ENCODE data around the gene GPR107.

Gene GPR107

GRCh38 chr9:130185017-130185416 is 131.3 kb downstream of the GPR107 start:
- no peak for DNase-seq (ENCODE audit: low read depth)

GRCh38 chr9:130185490-130186031 is 131.9 kb downstream of the GPR107 start:
- no peak for DNase-seq (ENCODE audit: low read depth)

GRCh38 chr9:130186051-130186450 is 132.3 kb downstream of the GPR107 start:
- DNase-seq (ENCODE audit: low read depth): no peak

- DNase-seq (ENCODE audit: low read depth): no peak
These were observed 133.3 kb downstream of the GPR107 start for GRCh38 chr9:130186839-130187522.

- no peak for DNase-seq (ENCODE audit: low read depth)
These were observed 133.8 kb downstream of the GPR107 start for GRCh38 chr9:130187523-130187846.

GRCh38 chr9:130188860-130189481 is 135.3 kb downstream of the GPR107 start:
- DNase-seq (ENCODE audit: low read depth): no peak

Data from stimulated activated CD8-positive, alpha-beta memory T cell treated with anti-CD3 and anti-CD28 coated beads, Interleukin-12 subunit alpha, Interleukin-12 subunit beta, amount 100 ng/mL, for 4 hours (primary cell).